Fibroblast of gingiva (primary cell): ENCODE data around the gene LIMD2.

Experiments used
- DNase-seq: peaks from one replicate; pipeline ENCODE4 v3.0.0-alpha.2; 2011; ENCODE audit warnings: low read depth

Gene LIMD2

DNA sequence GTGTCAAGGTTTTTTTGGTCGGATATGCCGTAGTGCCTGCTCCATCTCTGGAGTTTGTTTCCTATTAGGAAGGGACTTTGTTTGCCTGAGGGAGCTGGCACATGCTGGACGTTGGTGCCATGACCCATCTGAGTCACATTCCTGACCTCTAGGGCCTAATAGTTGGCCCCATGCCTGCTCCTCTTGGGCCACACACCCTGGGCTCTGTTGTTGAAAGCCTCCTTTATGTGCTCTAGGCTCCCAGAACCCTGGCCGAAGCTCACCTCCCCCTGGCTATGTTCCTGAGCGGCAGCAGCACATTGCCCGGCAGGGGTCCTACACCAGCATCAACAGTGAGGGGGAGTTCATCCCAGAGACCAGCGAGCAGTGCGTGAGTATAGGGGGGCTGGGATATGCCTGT, 18.4 kb downstream of the LIMD2 start:
- no peak for DNase-seq

DNA sequence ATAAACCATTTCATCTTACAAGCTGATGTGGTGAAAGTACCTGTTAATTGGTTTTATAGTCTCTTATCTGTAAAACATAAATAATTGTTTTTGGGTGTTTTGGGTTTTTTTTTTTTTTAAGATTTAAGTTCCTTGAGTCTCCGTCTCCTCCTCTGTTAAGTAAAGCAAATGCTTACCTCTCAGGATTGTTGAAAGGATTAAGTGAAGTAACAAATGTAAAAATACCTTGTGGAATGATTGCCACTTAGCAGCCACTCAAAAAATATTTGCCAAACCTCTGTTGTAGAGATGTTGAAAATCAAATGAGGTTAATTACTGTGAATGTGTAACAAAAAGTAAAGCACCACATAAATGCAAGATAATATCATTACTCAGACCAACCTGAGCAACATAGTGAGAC, 19.2 kb downstream of the LIMD2 start:
- DNase-seq = no peak

DNA sequence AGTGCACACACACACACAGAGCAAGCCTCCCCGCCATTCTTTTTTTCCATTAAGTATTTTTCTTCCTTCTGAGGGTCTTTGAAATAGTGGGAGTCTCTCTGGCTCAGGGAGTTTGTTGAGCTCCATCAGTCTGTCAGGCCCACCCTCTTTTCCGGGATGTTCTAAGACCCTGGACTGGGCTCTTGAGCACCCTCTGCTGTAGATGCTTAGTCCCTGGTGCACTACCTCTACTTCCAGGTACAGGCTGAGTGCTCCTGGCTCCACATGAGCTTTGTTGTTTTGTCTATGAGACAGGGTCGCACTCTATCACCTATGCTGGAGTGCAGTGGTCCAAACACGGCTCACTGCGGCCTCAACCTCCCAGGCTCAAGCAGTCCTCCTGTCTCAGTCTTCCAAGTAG, 20.7 kb downstream of the LIMD2 start:
- DNase-seq = no peak

DNA sequence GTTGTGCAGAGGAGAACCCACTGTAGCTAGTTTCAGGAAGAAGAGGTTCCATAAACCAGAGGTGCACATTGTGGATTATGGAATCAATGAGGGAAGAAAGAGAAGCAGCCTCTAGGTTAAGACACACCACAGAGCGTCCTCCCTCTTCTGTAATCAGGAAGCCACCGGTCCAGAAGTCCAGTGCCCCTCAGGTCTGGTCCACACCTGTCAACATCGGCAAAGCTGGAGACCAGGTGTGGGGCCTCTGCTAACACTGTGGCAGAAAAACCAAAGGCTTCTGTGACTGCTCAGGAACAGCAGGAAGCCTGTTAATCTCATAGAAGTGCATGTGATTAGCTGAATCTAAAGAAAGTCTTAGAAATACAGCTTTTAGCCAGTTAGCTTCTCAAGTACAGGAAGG, 23.3 kb downstream of the LIMD2 start:
- no peak for DNase-seq

DNA sequence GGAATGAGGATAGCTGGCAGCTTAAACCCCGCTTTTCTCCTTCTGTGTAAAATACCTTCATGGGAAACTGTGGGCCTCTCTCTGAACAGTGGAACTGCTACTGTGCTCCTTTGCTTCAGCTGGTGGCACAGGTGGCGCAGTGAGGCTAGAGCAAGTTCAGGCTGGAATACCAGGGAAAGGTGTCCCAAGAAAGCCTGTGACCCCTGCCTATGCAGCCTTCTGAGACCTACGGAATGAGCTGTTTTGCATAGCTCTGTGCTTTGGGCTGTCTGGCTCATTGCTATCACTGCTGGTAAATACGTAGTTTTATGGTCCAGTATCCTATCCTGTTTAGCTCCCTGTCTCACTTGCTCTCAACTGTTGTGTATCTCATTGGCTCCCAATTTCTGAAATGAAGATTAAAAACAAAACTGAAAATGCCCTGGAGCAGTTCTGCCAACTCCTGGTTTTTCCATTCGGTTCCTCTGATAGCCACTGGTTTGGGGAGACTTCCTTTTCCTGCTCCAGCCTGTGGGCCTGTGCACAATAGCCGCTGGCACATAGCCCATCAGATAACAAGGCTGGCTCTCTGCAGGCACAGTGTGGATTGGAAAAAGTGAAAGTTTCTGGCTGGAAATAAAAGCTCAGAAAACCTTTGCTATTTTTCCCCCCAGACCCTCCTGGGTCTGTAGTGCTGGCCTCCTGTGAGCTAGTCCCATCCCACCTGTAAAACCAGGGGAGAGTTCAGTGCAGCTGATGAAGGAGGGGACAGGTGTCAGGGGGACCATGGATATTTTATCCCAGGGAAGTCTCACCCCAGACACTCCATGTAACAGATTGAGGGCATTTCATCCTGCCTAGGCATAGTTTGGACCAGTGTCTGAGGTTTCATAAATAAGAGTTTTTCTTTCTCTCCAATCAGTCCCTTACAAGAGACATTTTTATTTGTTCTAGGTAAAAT, 24.0 kb downstream of the LIMD2 start:
- peak; percentile 48 for DNase-seq

DNA sequence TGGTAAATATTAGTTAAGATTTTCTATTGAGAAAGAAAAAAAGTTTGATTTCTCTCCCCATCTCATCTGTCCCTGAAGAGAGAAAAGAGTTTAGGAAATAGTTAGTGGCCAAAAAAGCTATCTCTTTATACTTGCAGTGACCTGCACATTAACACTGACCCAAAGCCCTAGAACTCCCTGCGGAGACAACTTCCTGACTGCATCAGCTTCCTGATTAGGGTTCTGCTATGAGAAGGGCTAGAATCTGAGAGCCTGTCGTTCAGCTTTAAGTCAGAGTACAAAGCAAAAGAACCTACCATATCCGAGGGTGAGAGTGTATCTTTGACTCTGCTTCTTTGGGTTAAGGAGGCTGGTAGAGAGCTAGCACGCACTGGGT, 24.7 kb downstream of the LIMD2 start:
- no peak for DNase-seq

DNA sequence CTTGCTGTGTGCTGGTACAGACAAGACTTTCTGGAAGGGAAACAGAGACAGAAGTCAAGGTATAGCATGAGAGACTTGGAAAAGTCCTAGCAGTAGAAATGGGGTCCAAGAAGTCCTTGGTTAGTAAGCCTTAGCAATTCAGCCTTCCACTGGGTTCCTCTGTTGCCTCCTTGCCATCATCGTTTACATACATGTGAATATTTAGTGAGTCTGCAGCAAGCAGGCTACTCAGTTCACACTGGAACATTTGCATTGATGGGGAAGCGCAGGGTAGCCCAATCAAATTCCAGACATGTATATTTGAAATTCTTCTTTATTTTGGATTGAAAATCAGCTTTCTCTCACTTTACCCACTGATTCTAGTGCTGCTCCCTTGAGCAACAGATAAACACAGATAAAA, 27.1 kb downstream of the LIMD2 start:
- DNase-seq = no peak

DNA sequence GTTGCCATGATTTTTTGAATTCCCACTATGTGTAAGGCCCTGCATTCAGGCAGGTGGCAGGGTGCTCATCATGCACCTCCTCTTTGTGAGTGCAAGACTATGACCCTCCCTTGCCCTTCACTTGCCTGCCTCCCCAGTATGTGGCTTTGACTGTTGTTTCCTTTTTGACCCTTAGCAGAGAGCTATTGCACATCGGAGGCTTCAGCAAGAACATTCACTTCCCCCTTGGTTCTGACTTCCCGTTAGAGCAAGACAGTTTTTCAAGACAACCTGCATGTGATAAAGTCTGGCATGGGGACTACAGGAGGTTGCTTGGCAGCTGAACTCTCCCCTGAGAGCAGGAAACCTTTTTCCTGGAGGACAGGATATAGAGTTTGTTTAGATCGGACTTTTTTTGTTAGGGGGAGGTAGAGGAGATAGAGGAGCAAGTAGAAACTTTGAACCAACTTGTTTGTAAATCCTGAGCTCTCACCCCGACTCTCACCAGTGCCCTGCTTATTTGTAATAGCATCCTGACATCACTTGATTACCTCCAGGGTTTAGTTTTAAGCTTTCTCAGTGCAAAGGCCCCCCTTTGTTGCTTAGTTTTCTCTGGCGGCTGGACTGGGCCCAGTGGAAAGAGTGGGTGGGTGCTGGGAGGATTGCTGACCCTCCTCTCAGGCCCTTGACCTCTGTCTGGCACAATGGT, 34.3 kb downstream of the LIMD2 start:
- no peak for DNase-seq

DNA sequence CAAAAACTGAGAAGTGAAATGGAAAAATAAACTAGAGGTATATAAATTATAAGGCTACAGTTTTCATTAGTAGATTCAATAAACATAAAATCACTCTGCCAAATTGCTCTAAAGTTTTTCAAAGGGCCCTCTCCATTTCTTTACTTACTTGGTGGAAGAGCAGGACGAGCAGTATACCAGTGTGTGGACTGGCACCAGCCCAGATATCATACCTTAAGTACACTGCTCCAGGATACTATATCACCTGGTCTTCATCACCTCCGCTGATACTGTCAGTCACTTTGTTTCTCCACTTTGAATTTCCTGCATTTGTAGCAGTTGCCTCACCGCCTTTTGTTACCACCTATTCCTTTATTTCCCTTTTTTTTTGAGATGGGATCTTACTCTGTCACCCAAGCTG, 40.1 kb downstream of the LIMD2 start:
- no peak for DNase-seq

DNA sequence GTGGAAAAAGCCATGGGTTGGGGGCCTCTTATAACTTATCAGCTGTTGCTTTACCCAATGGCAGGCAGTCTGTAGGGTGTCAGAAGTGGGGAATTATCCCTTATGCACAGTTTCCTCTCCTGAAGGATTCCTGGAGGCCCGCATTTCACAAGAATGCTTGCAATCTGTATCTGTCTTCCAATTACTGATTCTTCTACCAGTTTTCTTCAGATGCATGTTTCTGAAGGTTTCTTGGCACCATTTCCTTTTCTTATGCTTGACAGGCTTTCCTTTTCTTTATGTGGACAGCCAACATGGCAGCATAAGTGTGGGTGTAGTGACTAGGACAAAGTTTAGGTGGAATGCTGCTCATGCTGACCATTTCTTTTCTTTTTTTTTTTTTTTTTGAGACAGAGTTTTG, 41.6 kb downstream of the LIMD2 start:
- no peak for DNase-seq

DNA sequence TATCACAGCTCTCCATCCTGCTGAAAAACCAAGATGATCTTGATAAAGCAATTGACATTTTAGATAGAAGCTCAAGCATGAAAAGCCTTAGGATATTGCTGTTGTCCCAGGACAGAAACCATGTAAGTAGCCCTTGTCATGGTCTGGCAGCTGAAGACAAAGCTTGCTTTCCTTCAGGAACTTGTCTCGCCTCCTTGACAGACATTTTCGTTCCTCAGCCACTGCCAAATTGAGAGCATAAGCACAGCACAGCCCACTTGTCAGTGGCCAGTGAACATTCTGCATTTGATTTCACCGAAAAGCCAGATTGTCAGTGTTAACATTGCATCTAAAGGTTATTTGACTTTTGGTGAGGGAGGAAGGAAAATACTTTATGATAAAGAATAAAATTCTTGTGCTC, 42.1 kb downstream of the LIMD2 start:
- no peak for DNase-seq

DNA sequence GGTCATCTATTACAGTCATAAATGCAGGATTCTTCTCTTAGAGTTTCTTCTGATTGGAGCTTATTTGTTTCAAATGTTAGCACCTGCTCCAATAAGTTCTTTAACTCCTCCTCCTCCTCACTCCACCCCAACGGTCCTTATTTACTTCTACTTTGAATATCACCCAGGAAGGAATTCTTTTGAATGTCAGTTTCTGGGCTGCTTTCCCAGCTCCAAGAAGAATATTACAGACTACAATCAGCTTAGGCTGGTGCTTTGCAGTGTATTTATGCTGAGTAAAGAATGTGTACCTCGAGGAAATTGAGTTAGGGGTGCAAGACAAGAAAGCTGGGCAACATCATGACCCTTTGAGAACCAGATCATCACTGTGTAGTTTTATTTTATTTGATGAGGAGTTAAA, 46.9 kb downstream of the LIMD2 start:
- no peak for DNase-seq

DNA sequence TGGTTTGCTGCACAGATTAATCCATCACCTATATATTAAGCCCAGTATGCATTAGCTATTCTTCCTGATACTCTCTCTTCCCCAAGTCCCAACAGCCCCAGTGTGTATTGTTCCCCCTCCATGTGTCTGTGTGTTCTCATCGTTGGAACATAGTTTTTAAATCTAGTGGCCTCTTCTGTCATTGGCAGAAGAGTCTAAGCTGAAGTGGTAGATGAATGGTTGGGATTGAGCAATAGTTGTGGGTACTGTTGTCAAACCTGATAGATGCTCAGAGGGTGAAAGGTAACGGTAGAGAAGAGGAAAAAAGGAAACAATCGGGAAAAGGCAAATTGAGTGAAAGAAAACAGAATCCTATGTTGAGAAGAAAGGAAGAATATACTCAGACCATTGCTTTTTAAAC, 47.8 kb downstream of the LIMD2 start:
- no peak for DNase-seq

DNA sequence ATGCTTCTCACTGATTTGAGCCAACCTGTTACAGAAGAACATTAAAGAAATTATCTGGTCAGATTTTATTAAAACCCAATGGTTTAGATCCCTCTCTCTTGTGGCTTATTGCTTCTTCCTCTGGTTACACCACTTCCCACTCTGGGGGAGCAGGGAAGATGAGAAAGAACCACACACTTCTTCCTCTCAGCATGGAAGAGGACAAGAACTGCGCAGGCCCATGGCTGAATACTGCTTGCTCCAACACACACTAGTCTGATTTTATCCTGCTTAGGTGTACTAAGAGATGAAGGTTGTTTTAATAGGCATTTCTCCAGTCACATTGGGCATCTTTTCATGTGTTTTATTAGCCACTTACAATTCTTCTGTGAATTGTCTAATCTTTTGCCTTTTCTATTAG, 50.1 kb downstream of the LIMD2 start:
- no peak for DNase-seq

DNA sequence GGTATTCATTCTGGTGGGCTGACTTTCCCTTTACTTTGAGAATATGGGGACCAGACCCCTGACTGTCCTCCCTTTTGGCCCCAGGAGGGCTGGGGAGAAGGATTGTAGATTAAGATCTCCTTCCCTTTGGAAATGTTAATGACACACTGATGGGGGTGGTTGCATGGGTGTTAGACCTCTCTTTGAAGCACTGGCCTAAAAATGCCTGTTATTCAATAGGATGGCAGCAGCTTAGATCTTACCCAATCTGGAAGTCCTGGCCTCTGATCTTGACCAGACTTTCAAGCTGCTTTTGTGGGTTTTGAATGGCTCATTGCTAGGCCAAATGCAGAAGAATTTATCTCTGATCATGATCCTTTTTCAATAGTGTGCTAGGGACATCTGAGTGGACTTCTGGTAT, 52.0 kb downstream of the LIMD2 start:
- no peak for DNase-seq

DNA sequence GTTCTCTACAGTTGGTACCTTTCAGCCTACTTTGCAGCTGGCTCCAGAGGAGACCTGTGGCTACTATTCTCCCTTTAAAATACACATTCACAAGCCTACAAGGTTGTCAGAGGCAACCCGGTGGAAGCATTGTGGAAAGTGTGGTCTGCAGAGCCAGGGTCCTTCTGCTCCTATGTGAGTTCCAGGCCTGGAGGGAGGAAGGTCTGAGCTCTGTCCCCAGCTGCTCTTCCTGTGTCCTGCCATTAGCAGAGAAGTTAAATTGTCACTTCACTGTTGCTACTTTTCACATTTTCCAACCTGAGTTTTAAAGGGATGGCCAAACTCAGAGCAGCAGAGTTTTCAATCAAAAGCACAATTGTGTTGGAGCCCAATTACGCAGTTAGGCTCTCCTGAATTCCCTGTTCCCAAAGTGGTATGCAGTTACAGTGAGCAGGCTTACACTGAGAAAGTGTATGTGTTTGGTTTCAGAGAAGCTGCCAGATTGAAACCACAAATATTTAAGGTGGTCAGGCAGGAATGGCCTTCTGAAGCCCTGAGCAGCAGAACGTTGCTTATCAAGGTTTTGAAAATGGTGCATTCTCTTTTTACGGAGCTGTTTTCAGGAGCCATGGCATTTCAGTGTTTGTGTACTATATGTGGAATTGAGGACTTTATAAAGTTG, 52.7 kb downstream of the LIMD2 start:
- no peak for DNase-seq

DNA sequence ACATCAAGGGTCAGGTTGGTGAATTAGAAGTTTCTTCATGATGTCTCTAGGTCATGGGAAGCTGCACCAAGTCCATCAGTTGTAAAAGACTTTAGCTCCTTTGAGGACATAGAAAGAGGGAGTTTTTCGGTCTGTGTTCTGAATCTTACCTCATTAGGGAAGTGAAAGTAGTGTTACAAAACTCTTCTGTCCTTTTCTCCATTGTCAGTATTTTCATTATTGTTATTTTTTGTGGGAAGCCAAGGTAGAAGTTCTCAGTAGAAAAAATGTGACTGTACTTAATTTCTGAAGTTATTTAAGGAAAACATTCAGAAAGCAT, 53.5 kb downstream of the LIMD2 start:
- DNase-seq = no peak
